Choroid plexus epithelial cell (primary cell): ENCODE results near the gene PYDC1.
"Not testable (repeated sequence)": the region's sequence is repeated elsewhere in the genome, so short reads cannot be mapped to it uniquely, and the experiment has no call there.

Experiments
- DNase-seq: peaks from one replicate; pipeline ENCODE4 v3.0.0-alpha.2; 2010; ENCODE audit warnings: low read depth
- H3K4me3 ChIP-seq: 2 replicates; pipeline ENCODE4 v1.5.1; 2011; ENCODE audit warnings: low read depth, mild to moderate bottlenecking, control low read depth, low read length, moderate library complexity
- TF ChIP-seq, protein P1 (sequence below): conservative IDR thresholded peaks from 2 replicates; pipeline ENCODE4 v1.5.1; 2011; ENCODE audit warnings: low read depth, mild to moderate bottlenecking, control low read depth, inconsistent platforms, low read length, moderate library complexity

PYDC1 gene

DNA sequence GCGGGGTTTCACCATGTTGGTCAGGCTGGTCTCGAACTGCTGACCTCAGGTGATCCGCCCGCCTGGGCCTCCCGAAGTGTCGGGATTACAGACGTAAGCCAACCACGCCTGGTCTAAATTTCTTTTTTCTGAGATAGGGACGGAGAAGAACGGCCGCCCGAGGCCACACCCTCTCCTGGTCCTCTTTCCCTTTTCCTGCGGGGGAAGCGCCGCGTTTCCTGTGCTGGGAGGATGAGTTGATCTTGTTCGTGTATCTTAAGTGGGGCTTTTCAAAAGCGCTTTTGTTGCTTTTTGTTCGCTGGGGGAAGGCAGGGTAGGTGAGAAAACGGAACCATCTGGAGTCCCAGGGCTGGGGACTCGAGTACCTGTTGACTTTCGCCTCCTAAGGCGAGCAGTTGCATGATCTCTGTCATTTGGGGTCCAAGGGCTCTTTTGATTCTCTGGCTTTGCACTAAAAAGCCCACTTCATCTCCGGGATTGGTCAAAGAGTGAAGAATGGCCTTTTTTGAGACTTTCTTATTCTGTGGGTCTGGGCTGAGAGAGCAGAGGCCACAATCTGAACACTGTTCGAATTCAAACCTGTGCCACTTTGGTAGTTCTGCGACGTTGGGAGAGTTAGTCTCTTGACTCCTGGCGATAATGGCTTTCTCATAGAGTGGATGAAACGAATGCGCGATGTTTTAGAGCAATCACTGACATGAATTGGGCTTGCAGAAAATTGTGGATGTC is 35.7 kb downstream of the PYDC1 start:
- DNase-seq = peak; percentile 41
- TF ChIP-seq, protein P1, sequence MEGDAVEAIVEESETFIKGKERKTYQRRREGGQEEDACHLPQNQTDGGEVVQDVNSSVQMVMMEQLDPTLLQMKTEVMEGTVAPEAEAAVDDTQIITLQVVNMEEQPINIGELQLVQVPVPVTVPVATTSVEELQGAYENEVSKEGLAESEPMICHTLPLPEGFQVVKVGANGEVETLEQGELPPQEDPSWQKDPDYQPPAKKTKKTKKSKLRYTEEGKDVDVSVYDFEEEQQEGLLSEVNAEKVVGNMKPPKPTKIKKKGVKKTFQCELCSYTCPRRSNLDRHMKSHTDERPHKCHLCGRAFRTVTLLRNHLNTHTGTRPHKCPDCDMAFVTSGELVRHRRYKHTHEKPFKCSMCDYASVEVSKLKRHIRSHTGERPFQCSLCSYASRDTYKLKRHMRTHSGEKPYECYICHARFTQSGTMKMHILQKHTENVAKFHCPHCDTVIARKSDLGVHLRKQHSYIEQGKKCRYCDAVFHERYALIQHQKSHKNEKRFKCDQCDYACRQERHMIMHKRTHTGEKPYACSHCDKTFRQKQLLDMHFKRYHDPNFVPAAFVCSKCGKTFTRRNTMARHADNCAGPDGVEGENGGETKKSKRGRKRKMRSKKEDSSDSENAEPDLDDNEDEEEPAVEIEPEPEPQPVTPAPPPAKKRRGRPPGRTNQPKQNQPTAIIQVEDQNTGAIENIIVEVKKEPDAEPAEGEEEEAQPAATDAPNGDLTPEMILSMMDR = no peak
- H3K4me3 ChIP-seq = peak overlapping the region; percentile 98

DNA sequence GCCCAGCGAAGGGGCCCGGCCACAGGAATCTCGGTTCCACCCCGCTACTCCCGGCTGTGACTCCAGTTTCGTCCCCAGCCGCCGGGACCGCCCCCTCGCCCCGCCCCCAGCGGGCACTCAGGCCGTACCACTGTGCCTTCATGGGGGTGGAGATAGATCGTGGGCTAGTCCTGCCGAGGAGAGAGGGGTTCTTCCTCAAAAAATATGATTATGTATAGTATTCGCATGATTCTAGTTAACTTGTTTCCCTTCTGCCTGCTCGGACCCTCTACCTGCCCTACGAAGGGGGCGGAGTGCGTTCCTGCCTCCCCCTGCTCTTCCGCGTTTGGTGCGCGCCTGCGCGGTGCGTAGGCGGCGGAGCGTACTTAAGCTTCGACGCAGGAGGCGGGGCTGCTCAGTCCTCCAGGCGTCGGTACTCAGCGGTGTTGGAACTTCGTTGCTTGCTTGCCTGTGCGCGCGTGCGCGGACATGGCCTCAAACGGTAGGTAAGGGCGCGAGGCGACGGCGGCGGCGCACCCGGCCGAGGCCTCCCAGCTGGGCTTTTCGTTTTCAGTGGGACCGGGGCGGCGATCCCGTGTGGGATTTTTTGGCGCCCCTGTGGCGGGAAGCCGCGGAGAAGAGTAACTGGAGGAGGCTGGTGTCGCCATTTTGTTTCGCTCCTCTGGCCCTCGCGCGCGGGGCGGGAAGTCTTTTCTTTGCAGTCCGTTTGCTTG is 37.0 kb downstream of the PYDC1 start, which contains the start of gene FUS:
Gene FUS, plus strand, starts transcription at position 393 of the 713 bp plus-strand sequence. Its CDS starts 76 bp downstream, at position 469.
- DNase-seq = peak; percentile 94
- peak within 1 kb of the TSS; percentile 98 for H3K4me3 ChIP-seq
- TF ChIP-seq, protein P1 = no peak

DNA sequence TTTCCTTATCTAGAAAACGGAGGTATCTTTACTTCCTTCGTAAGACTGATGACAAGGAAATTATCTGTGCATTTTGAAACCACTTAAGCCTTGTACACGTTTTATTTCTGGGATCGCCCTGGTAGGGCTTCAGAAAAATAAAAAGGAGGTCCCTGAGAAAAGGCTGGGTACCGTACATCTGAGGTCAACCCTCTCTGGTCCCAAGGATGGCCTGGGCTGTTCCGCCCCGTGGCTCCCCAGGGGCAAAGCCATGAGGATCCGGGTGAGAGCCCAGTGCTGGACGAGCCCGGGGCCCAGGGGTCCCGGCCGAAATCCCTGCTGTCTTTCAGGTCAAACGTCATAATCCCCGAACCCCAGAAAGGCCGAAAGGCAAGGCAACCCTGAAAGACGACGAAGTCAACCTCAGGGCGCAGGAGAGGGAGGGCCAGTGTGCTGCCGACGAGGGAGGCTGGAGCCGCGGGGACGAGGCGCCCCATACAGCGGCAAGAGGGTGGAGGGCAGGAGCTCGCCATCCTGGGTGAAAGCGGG is 37.7 kb downstream of the PYDC1 start:
- H3K4me3 ChIP-seq = peak overlapping the region; percentile 98
- DNase-seq = no peak
- TF ChIP-seq, protein P1 = no peak

DNA sequence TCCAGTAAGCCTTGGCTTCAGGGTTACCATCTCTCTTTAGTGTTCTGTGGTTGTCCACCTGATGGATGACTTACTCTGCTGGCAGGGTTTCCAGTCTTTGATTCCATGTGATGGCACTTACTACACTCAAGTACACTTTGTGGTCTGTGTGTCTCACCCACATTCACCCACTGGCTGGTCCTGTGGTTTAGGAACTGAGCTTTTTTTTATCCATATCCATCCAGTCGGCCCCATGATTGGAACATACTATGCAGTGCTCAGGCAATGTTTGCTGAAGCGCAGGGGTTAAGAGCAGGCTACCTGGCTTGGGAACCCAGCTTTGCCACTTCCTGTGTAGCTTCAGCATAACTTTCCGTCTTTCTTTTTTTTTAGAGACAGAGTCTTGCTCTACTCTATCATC is 39.8 kb downstream of the PYDC1 start:
- TF ChIP-seq, protein P1 = no peak
- peak; percentile 33 for DNase-seq
- no peak overlapping the region for H3K4me3 ChIP-seq

DNA sequence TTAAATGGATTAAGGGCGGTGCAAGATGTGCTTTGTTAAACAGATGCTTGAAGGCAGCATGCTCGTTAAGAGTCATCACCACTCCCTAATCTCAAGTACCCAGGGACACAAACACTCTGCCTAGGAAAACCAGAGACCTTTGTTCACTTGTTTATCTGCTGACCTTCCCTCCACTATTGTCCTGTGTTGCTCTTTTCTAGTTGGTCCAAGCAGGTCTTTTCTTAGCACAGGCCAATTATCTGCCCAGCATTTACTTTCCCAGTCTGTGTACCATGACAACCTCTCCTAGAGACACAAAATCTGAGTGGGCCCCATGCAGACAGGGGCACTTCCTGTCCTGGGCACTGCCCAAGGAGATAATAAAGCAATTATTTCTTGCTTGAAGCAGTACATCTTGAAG is 46.9 kb downstream of the PYDC1 start:
- DNase-seq = not testable (repeated sequence)

DNA sequence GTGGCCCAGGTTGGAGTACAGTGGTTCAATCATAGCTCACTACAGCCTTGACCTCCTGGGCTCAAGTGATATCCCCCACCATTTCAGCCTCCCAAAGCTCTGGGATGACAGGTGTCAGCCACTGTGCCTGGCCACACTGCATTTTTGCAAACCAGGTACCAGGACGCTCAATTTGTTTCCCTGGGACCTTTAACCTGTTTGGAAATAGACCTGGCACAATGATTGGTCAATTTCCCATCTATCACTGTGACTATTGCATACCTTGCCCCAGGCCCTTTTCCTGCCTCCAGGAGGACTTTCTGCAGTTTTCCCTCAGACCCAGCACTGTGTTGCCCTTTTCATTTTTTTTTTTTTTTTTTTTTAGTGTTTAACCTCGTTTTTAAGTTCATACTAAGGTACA is 48.1 kb downstream of the PYDC1 start:
- TF ChIP-seq, protein P1 = no peak
- H3K4me3 ChIP-seq = no peak overlapping the region
- DNase-seq = no peak

More for the DNA sequence above, 46.9 kb downstream of the PYDC1 start:
- not testable (repeated sequence) for H3K4me3 ChIP-seq

DNA sequence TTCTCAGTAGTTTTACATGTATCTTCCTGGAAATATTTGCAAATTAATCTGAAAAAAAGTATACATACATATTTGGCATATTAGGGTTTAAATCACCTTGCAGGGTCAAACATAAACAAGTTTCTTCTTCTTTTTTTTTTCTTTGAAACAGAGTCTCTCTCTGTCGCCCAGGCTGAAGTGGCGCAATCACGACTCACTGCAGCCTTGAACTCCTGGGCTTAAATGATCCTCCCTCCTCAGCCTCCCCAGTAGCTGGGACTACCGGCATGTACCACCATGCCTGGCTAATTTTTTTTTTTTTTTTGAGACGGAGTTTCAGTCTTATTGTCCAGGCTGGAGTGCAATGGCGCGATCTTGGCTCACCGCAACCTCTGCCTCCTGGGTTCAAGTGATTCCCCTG is 49.6 kb downstream of the PYDC1 start:
- TF ChIP-seq, protein P1 = no peak

More for the DNA sequence above, 49.6 kb downstream of the PYDC1 start:
- H3K4me3 ChIP-seq = no peak overlapping the region
- DNase-seq = no peak
